ENCODE results near the gene DIO2. TPM values are rescaled to one million over a fixed set of nuclear protein-coding genes. Genes with fewer than 3 reads are reported as not detected.

Gene DIO2
- total RNA-seq, 4 donors from 2014 or later, result 54.0 to 142 (median 123) TPM

GRCh38 chr14:80150301-80150700 is 61.0 kb downstream of the DIO2 start:
- H3K27me3 ChIP-seq, result no peaks in the 10 kb centered on the region
- intact Hi-C loops (cut with DNase I), result no loop called here
- no peak for TF ChIP-seq POLR2A (IDR thresholded peaks at IDR 0.05)
- TF ChIP-seq, protein P1, sequence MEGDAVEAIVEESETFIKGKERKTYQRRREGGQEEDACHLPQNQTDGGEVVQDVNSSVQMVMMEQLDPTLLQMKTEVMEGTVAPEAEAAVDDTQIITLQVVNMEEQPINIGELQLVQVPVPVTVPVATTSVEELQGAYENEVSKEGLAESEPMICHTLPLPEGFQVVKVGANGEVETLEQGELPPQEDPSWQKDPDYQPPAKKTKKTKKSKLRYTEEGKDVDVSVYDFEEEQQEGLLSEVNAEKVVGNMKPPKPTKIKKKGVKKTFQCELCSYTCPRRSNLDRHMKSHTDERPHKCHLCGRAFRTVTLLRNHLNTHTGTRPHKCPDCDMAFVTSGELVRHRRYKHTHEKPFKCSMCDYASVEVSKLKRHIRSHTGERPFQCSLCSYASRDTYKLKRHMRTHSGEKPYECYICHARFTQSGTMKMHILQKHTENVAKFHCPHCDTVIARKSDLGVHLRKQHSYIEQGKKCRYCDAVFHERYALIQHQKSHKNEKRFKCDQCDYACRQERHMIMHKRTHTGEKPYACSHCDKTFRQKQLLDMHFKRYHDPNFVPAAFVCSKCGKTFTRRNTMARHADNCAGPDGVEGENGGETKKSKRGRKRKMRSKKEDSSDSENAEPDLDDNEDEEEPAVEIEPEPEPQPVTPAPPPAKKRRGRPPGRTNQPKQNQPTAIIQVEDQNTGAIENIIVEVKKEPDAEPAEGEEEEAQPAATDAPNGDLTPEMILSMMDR (IDR thresholded peaks at IDR 0.05), result no peak

More at GRCh38 chr14:80150301-80150700, 61.0 kb downstream of the DIO2 start:
- Histone ChIP-seq H3K4me3 (no peak overlapping the region), H3K9me3 (no peaks in the 10 kb centered on the region), H3K4me1 (peaks cover 0 to 25% (median 0%) of the 10 kb centered on the region in 3 donors), H3K36me3 (no peaks in the 10 kb centered on the region), H3K27ac (no peak overlapping the region)
- 38 to 85% methylated on average over 1 of the region's 1 CpG for WGBS, 2 donors
- no peak for DNase-seq
